Measurements from ENCODE around the gene SLC25A39. TPM values are rescaled to one million over a fixed set of nuclear protein-coding genes. Genes with fewer than 3 reads are reported as not detected.
A peak's percentile ranks its signal among the peaks of the same experiment; 100 is the strongest.

Gene SLC25A39
- total and polyA plus RNA-seq, 9 of the 15 experiments (the other 6 are each of a cell fraction or from before 2014, with no cell fraction given), result 4.8 to 267 (median 140) TPM

GRCh38 chr17:44351464-44351863 lies 26.8 kb upstream of the SLC25A39 start:
- TF ChIP-seq ATF2 (CRISPR knock-in tag; IDR thresholded peaks at IDR 0.05) (no peak), HINFP (tag; conservative IDR thresholded peaks at IDR 0.05; ENCODE audit: low read depth) (no peak), USF1 (CRISPR knock-in tag; IDR thresholded peaks at IDR 0.05) (no peak), CHD4 (IDR thresholded peaks at IDR 0.05; ENCODE audit: insufficient read depth, insufficient replicate concordance, low read depth, low read length, poor library complexity, severe bottlenecking) (no peak), SNAPC5 (CRISPR knock-in tag; IDR thresholded peaks at IDR 0.05) (no peak), E2F4 (CRISPR knock-in tag; IDR thresholded peaks at IDR 0.05; ENCODE audit: low read depth) (no peak), HMGN3 (IDR thresholded peaks at IDR 0.05; ENCODE audit: borderline replicate concordance, extremely low read depth, insufficient read length, low read depth, low read length) (no peak), SIN3B (IDR thresholded peaks at IDR 0.05; ENCODE audit: low read depth) (no peak), SP2 (IDR thresholded peaks at IDR 0.05; ENCODE audit: extremely low read depth, low read depth, low read length, poor library complexity, severe bottlenecking) (no peak), ETV1 (tag; conservative IDR thresholded peaks at IDR 0.05; ENCODE audit: low read depth) (no peak), NCOA6 (IDR thresholded peaks at IDR 0.05) (no peak), PCBP2 (IDR thresholded peaks at IDR 0.05; ENCODE audit: low read depth, low read length, poor library complexity, severe bottlenecking) (no peak)
- ATAC-seq, result no peak
- Histone ChIP-seq H3K9ac (ENCODE audit: insufficient read depth in 1 of 2, low read depth in 2 of 2, low read length in 2 of 2) (no peak overlapping the region), H3K79me2 (ENCODE audit: control insufficient read depth, insufficient read depth, low read length) (no peaks in the 10 kb centered on the region), H4K20me1 (replicated peaks; ENCODE audit: control insufficient read depth, insufficient read depth, low read length) (no peaks in the 10 kb centered on the region), H2AFZ (ENCODE audit: low read depth, low read length) (no peak overlapping the region), H3K4me3 (no peak overlapping the region), H3K27ac (ENCODE audit: extremely low read depth, low read depth, low read length) (no peak overlapping the region), H3K9me1 (ENCODE audit: control insufficient read depth, insufficient read depth, low read length) (no peaks in the 10 kb centered on the region), H3K4me2 (ENCODE audit: insufficient read depth, low read length) (no peak overlapping the region), H3K4me1 (replicated peaks in 1 of 2; ENCODE audit: control insufficient read depth in 2 of 2, insufficient read depth in 2 of 2, low read length in 2 of 2) (peaks cover 0 to 49% of the 10 kb centered on the region in 2 experiments; a peak in 3 of 5 replicates), H3K27me3 (ENCODE audit: control insufficient read depth in 2 of 2, insufficient read depth in 2 of 2, low read length in 2 of 2) (no peaks in the 10 kb centered on the region), H3K9me3 (replicated peaks; ENCODE audit: control insufficient read depth, insufficient read depth, low read depth, low read length) (no peaks in the 10 kb centered on the region), H3K36me3 (ENCODE audit: control insufficient read depth, insufficient read depth, low read length) (peaks cover 5% of the 10 kb centered on the region; the same call in 1 of the 3 replicates)
- POLR2A ChIA-PET, result interaction anchor here (0.7 to 2.4 kb wide), 4 partner anchors 9 to 154 kb away, joined by 3 to 15 read pairs (median 6); no protein-coding TSS in a partner anchor
- CTCF ChIA-PET (ENCODE audit: low intra/inter-chr PET ratio), result interaction anchor here (1.0 to 3.8 kb wide), 2 partner anchors 140 to 473 kb away, joined by 3 to 42 read pairs; no protein-coding TSS in a partner anchor
- FAIRE-seq, result no peak
- peak in 2 of 4 experiments; percentile 9 to 13 for DNase-seq (ENCODE audit: extremely low read depth in 1 of 4, low spot score in 3 of 4)
- in situ Hi-C loops (cut with MboI) (no loop called here), intact Hi-C loops (cut with micrococcal nuclease) (no loop called here)
- 66% methylated on average over 7 of the region's 8 CpGs for WGBS (ENCODE audit: insufficient coverage, low coverage, missing lambda C conversion rate)
- no TSS peak for BruUV-seq (replicated peaks)
